ENCODE measurements around the gene EXOC3L4.

- TF ChIP-seq CTCF (IDR thresholded peaks at IDR 0.05; ENCODE audit: control extremely low read depth in 1 of 3, insufficient read depth in 1 of 3, low read depth in 1 of 3, low read length in 3 of 3) (peak in 2 of 3 experiments; percentile 36 to 43; a peak in 3 of 4 replicates), SIX5 (IDR thresholded peaks at IDR 0.05; ENCODE audit: low read depth, low read length) (no peak), JUND (IDR thresholded peaks at IDR 0.05; ENCODE audit: low read length) (no peak), YY1 (IDR thresholded peaks at IDR 0.05; ENCODE audit: low read depth, low read length) (no peak), POLR2A (IDR thresholded peaks at IDR 0.05; ENCODE audit: control extremely low read depth in 1 of 2, low read depth in 2 of 2, low read length in 2 of 2) (no peak), GABPA (IDR thresholded peaks at IDR 0.05; ENCODE audit: borderline replicate concordance, insufficient read depth, low read length) (0 out of 2 replicates have a peak, but pooled peaks have one; percentile 24), CEBPB (IDR thresholded peaks at IDR 0.05; ENCODE audit: low read depth, low read length) (no peak), SIN3A (conservative IDR thresholded peaks at IDR 0.05 in 1 of 2, IDR thresholded peaks at IDR 0.05 in 1 of 2; ENCODE audit: low read depth in 1 of 2, low read length in 2 of 2) (no peak), POLR2AphosphoS5 (IDR thresholded peaks at IDR 0.05; ENCODE audit: low read depth, low read length) (no peak), EZH2 (IDR thresholded peaks at IDR 0.05; ENCODE audit: low read depth, low read length, severe bottlenecking) (no peak), SP2 (IDR thresholded peaks at IDR 0.05; ENCODE audit: low read length) (no peak), BCL11A (IDR thresholded peaks at IDR 0.05; ENCODE audit: low read depth in 2 of 2, low read length in 2 of 2) (no peak)
Measured at GRCh38 chr14:103091041-103091882, 3.3 kb upstream of the EXOC3L4 start.

Data from H1 (cell line).